GM18868 (cell line): ENCODE data around the gene ITPK1.

Source experiments
- ATAC-seq: cut with Tn5 transposase; IDR thresholded peaks from one replicate; pipeline ENCODE4 v1.9.1; 2021; ENCODE audit warnings: mild to moderate bottlenecking, moderate library complexity; ENCODE audit not compliant: unreplicated experiment

Gene ITPK1

DNA sequence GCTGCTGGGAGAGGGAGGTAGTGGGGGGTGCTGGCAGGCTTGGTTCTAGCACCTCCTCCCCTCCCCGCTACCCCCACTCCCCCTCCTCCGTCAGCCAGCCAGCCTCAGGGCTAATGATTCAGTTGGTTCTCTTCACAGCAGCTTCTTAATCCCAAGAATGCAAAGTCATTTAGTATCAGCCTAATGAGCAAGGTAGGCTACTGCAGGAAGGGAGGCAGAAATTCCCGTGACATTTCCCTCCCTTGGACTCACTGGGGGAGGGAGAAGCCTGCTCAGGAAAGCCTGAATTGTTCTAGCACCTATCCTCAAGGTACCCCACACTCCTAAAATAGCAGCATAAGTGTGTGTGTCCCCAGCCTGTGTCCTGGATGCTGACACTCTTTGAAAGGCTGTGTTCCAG, 29.8 kb downstream of the ITPK1 start:
- ATAC-seq = no peak

DNA sequence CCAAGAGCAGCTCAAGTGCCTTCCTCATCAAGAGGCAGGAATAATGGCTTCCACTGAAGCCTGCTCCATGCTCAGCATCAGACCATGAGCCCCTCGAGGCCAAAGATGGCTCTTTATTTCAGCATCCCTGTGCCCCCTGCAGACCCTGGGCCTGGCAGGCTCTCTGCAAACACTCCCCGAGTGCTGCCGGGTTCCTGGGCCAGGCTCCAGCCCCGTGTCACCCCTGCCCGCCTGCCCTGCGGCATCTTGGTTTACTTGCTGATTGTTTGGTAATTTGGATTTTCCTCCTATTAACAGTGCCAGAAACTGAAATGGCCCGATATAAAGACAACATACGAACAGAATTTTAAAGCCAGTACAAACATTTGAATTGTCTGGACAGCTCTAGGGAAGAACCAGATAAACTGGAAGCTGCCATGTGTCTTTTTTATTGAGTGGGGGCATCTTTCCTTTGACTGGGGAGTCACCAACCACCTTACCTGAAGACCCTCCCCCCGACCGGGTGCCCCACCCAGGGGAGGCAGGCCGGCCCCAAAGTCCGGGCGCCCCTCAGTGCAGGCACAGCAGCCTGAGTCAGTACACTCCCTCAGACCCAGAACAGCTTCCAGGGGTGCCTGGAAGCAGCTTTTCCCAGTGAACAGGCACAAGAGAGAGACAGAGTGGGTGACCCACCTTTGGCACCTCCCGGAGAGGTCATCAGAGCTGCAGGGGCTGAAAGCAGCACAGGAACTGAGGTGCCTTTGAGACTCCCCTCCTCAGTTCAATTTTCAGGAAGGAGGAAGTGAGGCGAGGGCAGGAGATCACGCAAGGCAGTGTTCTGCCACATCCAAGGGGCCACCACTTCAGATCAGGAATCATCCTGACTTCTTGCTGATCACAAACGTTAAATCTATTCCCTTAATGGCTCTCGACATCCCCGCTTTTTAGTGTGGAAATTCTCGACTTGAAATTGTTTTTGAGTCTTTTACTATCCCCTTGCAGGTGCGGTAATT, 30.6 kb downstream of the ITPK1 start:
- no peak for ATAC-seq

DNA sequence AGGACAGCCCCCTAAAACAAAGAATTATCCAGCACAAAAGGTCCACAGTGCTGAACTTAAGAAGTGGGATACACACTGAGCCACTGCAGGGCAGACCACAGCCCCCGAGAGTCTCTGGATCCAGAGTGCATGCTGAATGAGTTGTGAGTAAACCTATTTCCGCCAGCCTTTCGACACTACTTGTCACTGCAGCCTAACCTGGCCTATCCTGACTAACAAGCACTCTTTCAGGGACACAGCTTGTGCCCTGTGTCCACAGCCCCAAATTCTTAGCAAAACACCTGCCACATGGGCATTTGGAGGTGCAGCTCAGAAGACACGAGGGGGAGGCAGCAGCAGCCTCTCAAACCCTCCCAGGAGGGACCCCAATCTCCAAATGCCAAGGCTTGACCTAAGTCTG, 31.3 kb downstream of the ITPK1 start:
- ATAC-seq = no peak

DNA sequence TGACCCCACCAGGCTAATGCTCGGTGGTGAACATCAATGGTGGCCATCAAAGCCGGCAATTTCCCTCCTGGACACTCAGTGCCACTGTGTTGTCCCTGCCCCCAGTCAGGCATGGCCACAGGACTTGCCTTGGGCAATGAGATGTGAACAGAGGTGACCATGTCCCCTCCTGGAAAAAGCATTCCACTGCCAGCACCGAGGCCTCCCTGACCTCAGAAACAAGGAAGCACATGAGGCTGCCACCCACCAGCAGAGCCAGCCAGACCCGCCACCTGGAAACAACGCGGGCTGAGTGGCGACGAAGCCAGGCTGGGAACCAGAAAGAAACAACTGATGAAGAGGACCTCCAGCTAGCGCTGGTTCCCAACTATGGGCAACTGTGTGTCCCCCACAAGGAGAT, 31.8 kb downstream of the ITPK1 start:
- ATAC-seq = no peak

DNA sequence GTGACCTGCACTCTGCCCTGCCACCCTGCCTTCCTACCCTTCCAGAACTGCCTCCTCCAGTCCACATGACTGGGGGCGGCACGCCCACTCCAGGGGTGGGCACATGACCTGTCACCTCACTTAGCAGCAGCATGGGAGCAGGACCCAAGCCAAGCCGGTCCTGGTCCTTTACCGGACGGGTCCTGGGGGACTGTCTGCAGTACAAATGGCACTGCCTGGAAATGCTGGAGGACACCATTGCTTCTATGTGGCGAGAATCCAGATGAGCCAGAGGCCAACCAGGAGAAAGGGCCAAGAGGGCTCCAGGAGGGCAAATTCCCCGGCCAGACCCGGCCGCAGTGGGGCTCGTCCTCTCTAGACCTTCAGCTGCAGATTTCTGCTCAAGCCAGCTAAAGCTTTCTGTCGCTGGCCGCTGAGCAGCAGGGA, 33.1 kb downstream of the ITPK1 start:
- ATAC-seq = no peak

DNA sequence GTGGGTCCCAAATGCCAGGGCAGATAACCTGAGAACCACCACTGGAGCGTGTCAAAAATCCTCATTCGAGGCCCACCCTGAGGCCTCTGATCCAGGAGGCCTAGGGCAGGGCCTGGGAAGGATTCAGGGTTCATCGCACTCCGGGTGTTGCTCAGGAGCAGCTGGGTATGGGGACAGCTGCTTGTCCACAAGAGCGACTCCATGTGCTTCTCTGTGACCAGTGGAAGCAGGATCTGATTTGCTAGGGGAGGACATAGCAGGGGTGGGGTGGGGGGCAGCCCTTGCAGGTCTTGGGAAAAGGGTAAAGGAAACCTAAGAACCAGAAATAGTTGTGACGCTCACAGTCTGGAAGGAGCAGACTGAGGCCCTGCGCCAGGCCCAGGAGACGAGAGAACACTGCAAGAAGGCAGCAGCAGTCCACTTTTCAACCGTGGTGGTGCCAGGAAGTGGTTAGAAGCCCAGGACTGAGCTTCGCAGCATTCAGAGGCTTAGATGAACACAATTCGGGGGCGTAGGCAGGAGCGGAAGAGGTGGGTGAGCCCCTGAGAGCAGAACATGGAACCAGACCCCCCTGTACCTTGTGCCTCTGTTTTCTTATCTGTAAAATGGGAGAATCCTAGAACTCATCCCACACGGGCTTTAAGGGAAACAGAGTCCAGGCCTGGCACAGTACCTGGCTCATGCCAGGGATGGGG, 33.7 kb downstream of the ITPK1 start:
- ATAC-seq = no peak

DNA sequence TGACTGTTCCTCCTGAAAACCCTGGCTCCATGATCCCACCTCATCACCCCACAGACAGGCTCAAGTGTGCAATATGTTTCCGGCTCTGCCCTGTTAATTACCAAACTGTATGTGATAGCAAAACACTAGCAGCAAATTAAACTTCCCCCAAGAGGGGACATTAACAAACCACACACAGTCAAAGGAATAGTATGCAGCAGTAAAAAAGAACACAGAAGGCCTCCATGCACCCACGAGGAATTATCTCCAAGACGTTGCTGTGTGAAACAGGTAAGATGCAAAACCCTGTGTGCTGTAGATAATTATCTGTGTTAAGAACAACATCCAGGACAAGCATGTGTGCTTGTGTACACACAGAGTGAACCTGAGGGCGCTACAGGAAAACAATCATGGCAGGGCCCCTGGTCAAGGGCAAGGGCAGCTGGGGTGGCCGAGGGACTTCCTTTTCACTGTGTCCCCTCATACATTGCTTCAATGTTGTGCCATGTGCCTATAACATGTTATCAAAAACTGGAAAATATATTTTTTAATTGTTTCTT, 35.8 kb downstream of the ITPK1 start:
- ATAC-seq = no peak

DNA sequence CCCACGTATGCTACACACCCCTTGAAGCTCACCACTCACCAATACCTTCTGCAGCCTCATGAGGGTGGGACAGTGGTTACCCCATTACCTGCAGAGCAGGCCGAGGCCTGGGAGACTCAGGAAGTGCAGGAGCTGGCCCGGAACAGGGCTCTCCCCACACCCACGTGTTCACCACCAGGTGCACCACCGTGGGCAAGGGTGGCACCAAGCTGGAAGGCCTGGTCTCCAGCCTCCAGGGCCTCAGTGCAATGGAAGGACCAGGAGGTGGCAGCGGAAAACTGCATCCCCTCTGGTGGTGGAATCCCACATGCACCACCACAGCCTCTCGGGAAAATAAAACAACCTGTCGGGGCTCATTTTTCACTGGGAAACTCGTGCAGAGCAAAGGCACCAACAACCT, 36.4 kb downstream of the ITPK1 start:
- ATAC-seq = no peak

DNA sequence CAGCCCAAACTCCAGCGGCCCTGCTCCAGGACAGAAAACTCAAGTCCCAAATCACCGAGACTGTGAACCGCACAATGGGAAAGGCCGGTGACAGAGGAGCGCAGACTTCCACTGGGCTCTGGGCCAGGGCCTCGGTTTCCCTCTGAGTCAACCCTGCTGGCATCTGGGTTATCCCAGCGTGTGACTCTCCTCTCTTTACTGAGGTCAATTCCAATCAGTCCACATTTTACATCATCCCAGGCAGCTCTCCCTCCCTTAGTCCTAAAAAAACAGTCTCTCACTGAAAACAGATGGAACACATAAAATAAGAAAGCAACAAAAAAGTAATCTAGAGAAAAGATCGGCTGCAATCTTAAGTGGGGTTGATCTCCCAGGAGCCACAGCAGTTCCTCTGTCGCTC, 36.9 kb downstream of the ITPK1 start:
- ATAC-seq = no peak

DNA sequence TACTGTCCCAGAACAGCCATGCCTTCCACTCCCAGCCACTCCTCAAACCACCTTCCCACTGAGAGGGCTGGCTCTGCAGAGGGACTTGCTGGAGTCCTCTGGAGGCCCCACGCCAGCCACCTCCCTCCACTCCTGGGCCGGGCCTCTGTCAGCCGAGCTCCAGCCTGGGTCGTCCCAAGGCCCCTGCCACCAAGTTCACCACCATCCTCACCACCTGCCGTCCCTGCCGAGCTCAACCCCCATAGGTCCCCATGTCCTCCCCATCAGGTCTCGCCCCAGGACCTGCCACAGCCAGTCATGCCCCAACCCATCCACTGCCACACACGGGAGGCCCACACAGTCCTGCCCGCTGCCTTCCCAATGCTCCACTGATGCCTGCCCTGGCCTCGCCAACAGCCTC, 39.0 kb downstream of the ITPK1 start:
- no peak for ATAC-seq

DNA sequence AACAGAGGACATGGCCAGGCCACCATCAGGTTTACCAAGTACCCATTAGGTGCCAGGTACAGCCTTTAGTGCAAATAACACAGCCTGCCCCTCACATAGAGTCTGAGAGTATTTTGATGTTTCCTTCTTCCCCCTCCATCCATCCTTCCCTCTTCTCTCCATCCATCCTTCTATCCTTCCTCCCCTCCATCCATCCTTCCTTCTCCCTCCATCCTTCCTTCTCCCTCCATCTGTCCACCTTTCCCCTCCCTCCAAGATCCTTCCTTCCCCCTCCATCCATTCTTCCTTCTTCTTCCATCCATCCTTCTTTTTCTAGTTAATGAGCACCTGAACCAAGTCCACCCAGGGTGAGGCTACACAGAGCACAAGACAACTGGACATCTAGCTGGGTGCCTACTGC, 39.8 kb downstream of the ITPK1 start:
- no peak for ATAC-seq

DNA sequence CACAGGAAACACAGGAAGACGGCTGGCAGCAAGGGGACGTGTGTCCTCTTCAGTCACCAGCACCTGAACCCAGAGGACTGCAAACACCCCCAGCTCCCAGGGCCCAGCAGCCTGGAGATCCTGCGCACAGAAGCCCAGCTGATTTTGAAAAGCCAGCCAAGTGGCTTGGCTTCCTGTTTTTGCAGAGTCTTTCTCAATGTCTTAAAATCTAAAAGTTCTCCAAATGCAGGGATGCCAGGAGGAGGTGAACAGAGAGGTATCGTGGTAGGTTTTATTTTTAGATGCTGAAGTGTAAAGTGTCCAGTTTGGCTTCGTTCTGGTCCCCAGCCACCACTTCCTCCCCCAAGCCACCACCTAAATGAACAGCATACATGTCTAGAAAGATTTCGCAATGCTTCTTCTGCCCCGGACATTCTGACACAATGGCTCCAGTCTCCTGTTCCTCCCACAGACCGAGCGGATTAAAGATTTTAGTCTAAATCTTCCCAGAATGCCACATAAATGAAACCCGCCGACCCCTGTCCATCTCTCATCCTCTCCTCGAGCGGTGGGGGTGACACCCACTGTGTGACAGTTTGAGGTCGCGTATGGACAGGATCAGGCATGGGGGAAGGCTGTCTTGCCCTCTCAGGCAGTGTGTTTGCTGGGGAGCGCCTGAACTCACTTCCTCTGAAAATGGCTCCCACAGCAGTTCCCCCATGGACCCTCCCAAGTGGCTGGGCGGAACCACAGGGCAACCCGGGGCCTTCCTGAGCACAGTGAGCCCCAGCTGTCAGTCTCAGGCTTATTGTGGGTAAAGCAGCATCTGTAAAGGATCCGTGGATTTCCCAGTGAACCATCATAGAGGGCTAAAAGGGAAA, 41.6 kb downstream of the ITPK1 start:
- ATAC-seq = no peak

DNA sequence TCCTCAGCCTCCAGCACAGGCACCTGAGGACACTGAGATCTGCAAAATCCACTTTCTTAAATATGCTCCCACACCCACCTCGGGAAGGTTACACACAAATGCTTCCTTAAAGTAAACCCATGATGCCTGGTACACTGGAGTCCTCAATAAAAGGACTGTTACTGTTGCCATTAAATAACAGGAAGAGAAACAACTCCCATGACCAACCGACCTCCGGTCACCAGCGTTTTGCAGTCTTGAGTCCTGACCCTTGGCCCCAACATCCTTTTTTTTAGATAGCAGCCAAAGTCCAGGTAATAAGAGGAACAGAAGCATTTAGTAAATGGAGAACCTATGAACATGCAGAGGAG, 42.4 kb downstream of the ITPK1 start:
- ATAC-seq = no peak

DNA sequence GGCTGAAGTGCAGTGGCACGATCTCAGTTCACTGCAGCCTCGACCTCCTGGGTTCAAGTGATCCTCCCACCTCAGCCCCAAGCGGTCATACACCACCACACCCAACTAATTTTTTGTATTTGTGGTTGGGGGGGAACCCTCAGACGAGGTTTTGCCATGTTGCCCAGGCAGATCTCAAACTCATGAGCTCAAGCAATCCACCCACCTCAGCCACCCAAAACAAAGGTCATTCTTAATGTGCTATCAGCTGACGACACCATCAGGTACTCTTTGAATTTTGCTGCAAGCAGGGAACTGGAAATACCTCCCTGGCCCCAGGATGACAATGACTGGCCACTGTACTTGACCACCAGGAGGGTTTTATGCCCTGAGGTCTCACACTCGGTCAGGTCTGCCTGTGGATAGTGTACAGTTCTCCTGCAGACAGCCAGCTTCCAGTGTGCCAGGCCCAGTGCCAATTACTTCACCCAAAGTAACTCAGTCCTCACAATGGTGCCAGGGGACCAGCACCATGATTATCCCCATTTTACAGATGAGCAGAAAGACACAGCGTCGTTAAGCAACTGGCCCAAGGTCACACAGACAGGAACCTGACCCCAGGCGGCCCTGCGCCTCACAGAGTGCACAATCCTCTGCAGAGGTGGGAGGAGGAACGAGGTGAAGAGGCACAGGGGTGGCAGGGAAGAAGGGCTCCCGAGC, 42.9 kb downstream of the ITPK1 start:
- ATAC-seq = no peak

DNA sequence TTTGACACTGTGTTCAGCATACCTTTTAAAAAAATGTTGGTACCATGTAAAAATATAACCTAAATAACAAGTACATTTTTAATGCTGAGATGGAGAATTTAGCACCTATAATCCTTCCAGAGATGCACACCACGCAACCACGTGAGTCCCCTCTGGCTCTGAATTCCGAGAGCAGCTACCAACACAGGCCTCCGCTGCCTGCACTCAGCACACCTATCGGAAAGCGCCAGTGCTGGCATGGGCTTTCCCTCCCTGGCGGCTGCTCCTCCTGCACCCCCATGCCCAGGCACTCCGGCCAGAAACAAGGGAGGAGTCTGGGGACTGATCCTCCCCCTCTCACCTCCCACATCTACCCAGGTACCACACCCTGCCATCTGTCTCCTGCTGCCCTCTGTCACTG, 47.0 kb downstream of the ITPK1 start:
- no peak for ATAC-seq

DNA sequence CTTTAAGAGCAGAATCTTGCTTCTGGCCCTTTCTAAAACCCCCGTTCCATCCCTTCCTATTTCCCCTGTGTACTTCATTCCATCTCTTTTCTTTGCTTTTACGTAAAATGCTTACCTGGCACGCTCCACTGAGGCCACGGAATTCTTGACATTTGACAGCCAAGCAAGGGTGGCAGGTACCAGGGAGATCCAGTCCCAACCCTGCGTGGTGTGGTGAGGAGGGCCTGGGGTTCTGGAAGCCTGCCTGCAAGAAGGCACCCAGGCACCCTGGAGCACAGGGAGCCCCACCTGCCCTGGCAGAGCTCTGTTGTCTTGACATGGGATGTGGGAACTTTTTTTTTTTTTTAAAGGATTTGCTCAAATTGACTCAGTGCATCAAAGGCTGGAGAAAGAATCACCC, 48.6 kb downstream of the ITPK1 start:
- ATAC-seq = no peak

DNA sequence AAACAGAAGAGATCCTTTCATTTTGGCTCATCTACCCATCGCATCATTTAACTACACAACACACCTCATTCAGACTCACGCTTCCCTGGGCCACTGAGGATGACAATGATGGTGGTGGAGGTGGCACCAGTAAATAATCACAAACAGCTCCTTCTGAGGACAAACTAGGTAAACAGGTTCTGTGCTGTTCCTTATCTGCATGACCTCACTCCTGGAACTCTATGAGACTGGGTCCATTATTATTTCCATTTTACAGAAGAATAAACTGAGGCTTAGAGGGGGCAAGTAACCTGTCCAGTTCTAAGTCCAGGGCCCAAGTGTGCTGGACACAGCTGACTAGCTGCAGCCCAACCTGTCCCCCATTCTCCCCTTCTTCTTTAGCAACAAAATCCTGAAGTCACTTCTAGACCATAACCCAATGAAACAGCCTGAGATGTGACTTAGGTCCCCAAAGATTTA, 50.4 kb downstream of the ITPK1 start:
- ATAC-seq = no peak

DNA sequence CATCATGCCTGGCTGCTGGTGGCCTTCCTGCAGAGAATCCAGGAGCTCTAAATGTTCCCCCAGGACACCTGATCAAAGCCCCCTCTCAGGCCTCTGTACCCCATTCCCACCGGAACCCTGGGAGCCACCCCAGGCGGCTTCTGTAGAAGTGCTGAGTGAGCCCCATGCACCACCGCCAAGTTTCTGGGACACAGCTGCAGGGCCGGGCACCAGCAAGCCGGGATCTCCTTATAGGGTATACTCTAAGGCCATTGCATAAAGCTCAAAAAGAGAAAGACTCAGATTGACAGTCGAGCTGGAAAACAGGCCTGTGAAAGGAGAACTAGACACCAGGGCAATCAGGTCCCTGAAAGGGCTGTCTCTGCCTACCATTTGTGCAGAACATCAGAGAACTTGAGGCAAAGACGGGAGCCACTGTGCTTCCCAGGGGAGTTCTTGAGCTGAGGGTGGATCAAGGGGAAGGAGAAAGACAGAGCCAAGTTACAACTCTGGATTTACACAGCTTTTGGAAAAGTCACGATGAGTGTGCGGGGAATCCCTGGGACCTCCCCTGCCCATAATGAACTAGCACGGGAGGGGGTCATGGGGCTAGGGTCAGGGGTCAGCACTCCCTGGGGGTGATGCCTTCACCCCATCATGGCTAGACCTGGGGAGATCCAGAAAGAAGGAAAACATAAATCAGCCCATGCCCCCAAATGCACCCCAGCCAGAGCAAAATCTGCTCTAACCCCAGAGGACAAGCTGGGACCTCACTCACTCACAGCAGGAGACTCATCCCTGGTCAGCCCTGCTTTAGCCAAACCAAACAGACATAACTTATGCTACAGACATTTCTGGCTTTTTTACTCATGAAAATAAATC, 51.1 kb downstream of the ITPK1 start:
- no peak for ATAC-seq

DNA sequence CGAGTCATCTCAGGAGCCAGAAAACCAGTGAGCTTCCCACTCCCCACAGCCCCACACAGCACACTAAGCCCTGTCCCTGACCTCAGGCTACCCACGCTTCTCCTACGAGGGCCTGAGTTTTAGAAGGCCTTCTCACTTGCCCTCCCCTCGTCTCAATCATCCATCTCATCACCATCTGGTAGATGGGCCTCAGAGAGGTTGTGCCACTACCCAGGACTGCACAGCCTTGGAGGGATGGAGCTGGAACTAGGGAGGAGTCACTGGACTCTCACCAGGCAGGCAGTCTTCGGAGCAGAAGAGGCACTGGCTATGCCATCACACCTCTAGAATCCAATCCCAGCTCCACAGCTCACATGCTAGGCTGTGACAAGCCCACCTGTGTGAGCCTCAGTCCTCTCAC, 52.3 kb downstream of the ITPK1 start:
- ATAC-seq = no peak
